Neural progenitor cell (in vitro differentiated cells): ENCODE measurements around the gene DGCR6L. TPM values are rescaled to one million over a fixed set of nuclear protein-coding genes. Genes with fewer than 3 reads are reported as not detected.
"Not testable (repeated sequence)": the region's sequence is repeated elsewhere in the genome, so short reads cannot be mapped to it uniquely, and the experiment has no call there.

Experiments used
- DNase-seq: peaks from one replicate; pipeline ENCODE4 v3.0.0-alpha.2; 2016; ENCODE audit warnings: low spot score
- H2AFZ ChIP-seq: fragments of 200-600 bp; sonication (generic); replicated peaks from 2 replicates; pipeline ENCODE4 v1.6.1; 2016; ENCODE audit warnings: antibody characterized with exemption
- H3F3A ChIP-seq: fragments of 200-600 bp; sonication (generic); 2 replicates; pipeline ENCODE4 v1.6.1; 2016; ENCODE audit warnings: antibody characterized with exemption, low read depth
- H3K27ac ChIP-seq: fragments of 200-600 bp; sonication (generic); 2 replicates; pipeline ENCODE4 v1.5.1; 2016; ENCODE audit warnings: mild to moderate bottlenecking
- H3K27me3 ChIP-seq: fragments of 200-600 bp; sonication (generic); 2 replicates; pipeline ENCODE4 v1.6.1; 2016; ENCODE audit warnings: mild to moderate bottlenecking, moderate library complexity
- H3K36me3 ChIP-seq: fragments of 200-600 bp; sonication (generic); 2 replicates; pipeline ENCODE4 v1.5.1; 2016
- H3K4me1 ChIP-seq: fragments of 200-600 bp; sonication (generic); 2 replicates; pipeline ENCODE4 v1.6.1; 2016; ENCODE audit warnings: mixed run types
- H3K4me2 ChIP-seq: fragments of 200-600 bp; sonication (generic); 2 replicates; pipeline ENCODE4 v1.6.1; 2016
- H3K4me3 ChIP-seq: fragments of 200-600 bp; sonication (generic); 2 replicates; pipeline ENCODE4 v1.5.1; 2016
- H3K79me2 ChIP-seq: fragments of 200-600 bp; sonication (generic); 2 replicates; pipeline ENCODE4 v1.6.1; 2016; ENCODE audit warnings: low read depth
- H3K9ac ChIP-seq: fragments of 200-600 bp; sonication (generic); 2 replicates; pipeline ENCODE4 v1.6.1; 2016
- H3K9me3 ChIP-seq: fragments of 200-600 bp; sonication (generic); 2 replicates; pipeline ENCODE4 v1.5.1; 2016; ENCODE audit warnings: low read depth
- H4K20me1 ChIP-seq: fragments of 200-600 bp; sonication (generic); 2 replicates; pipeline ENCODE4 v1.6.1; 2016; ENCODE audit warnings: low read depth
- H3K27ac Mint-ChIP-seq: 3 replicates; pipeline ENCODE4 v1.8.0; 2021; ENCODE audit warnings: mixed read lengths
- H3K27me3 Mint-ChIP-seq: 2 replicates; pipeline ENCODE4 v1.8.0; 2022; ENCODE audit warnings: low read depth, mild to moderate bottlenecking, inconsistent platforms, moderate library complexity, mixed read lengths; ENCODE audit not compliant: insufficient read depth
- H3K36me3 Mint-ChIP-seq: 3 replicates; pipeline ENCODE4 v1.8.0; 2021; ENCODE audit warnings: mixed read lengths
- H3K4me1 Mint-ChIP-seq: 3 replicates; pipeline ENCODE4 v1.8.0; 2021; ENCODE audit warnings: mixed read lengths
- H3K4me3 Mint-ChIP-seq: 3 replicates; pipeline ENCODE4 v1.8.0; 2021; ENCODE audit warnings: mild to moderate bottlenecking, moderate library complexity, mixed read lengths
- H3K9me3 Mint-ChIP-seq: 3 replicates; pipeline ENCODE4 v1.8.0; 2020; ENCODE audit warnings: mixed read lengths
- EZH2 ChIP-seq: fragments of 200-600 bp; sonication (generic); IDR thresholded peaks from 2 replicates; pipeline ENCODE4 v1.6.1; 2017; ENCODE audit warnings: antibody characterized with exemption, mild to moderate bottlenecking, moderate library complexity
- EZH2phosphoT487 ChIP-seq: fragments of 200-600 bp; sonication (generic); IDR thresholded peaks from 2 replicates; pipeline ENCODE4 v1.6.1; 2017; ENCODE audit warnings: antibody characterized with exemption
- total RNA-seq: library from RNA; depleted of rRNA; stranded (reverse); fragments of >200 nt; gene quantifications from 2 replicates; pipeline ENCODE4 v1.2.3, GENCODE V29; 2015; ENCODE audit warnings: low replicate concordance
- TF ChIP-seq, protein P1 (sequence below): fragments of 200-600 bp; sonication (generic); IDR thresholded peaks from 2 replicates; pipeline ENCODE4 v1.5.1; 2017; ENCODE audit warnings: antibody characterized with exemption, mild to moderate bottlenecking

DGCR6L gene
- total RNA-seq, 1 donor from 2014 or later = 22.3 TPM

DNA sequence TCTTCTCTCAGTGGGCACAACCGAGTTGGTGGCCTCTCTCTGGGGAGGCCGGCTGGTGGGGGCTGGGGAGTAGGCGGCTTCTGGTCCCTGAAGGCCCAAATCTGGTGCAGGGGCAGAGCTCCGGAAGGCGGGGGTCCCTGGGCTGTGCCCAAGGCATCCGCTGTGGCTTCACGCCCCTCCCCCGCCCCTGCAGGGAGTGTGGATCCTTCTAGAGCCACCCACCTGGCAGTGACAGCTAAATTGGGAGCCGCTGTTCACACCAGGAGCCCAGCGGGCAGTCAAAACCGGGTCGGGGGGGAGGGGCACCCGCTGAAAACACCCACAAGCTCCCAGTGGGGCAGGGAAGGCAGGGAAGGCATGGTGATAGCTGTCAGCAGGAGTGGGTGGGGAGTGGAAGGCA lies 47.2 kb downstream of the DGCR6L start:
- Histone ChIP-seq H3K4me3 (no peak overlapping the region), H3F3A (peaks cover 12% of the 10 kb centered on the region), H3K27ac (no peak overlapping the region), H3K4me1 (peaks cover 10% of the 10 kb centered on the region), H3K4me2 (no peak overlapping the region), H4K20me1 (no peaks in the 10 kb centered on the region), H3K9ac (no peak overlapping the region), H3K9me3 (no peaks in the 10 kb centered on the region), H3K79me2 (peaks cover 1% of the 10 kb centered on the region), H2AFZ (no peak overlapping the region), H3K36me3 (no peaks in the 10 kb centered on the region), H3K27me3 (peaks cover 3% of the 10 kb centered on the region)
- Mint-ChIP-seq H3K4me3 (no peak overlapping the region), H3K27me3 (peaks cover 9% of the 10 kb centered on the region), H3K36me3 (no peaks in the 10 kb centered on the region), H3K9me3 (no peaks in the 10 kb centered on the region), H3K27ac (no peak overlapping the region), H3K4me1 (peaks cover 28% of the 10 kb centered on the region)
- no peak for DNase-seq
- TF ChIP-seq EZH2 = no peak
- TF ChIP-seq, protein P1, sequence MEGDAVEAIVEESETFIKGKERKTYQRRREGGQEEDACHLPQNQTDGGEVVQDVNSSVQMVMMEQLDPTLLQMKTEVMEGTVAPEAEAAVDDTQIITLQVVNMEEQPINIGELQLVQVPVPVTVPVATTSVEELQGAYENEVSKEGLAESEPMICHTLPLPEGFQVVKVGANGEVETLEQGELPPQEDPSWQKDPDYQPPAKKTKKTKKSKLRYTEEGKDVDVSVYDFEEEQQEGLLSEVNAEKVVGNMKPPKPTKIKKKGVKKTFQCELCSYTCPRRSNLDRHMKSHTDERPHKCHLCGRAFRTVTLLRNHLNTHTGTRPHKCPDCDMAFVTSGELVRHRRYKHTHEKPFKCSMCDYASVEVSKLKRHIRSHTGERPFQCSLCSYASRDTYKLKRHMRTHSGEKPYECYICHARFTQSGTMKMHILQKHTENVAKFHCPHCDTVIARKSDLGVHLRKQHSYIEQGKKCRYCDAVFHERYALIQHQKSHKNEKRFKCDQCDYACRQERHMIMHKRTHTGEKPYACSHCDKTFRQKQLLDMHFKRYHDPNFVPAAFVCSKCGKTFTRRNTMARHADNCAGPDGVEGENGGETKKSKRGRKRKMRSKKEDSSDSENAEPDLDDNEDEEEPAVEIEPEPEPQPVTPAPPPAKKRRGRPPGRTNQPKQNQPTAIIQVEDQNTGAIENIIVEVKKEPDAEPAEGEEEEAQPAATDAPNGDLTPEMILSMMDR = no peak
- no peak for TF ChIP-seq EZH2phosphoT487

DNA sequence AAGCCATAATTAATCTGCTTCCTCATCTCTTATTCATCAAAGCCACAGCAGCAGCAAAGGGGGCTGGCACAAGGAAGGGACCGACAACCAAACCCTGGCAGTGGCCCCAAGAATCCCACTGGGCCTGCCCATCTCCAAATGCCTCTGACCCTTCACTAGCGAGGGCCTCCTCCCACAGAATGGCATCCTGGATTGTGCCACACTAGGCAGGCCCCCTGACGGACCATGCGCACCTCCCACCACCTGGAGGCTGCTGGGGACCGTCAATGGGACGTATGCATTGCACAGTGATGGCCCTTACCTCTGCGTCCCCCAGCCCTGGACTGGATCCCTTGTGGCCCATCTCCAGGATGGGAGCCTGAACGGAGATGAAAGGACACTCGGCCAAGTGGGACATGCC lies 47.7 kb downstream of the DGCR6L start:
- no peaks in the 10 kb centered on the region for H3K9me3 Mint-ChIP-seq
- peaks cover 28% of the 10 kb centered on the region for H3K4me1 Mint-ChIP-seq
- Histone ChIP-seq H3F3A (peaks cover 17% of the 10 kb centered on the region), H2AFZ (no peak overlapping the region), H3K27ac (no peak overlapping the region), H3K27me3 (peaks cover 3% of the 10 kb centered on the region), H3K9ac (no peak overlapping the region), H3K79me2 (peaks cover 7% of the 10 kb centered on the region), H3K9me3 (no peaks in the 10 kb centered on the region), H3K4me3 (no peak overlapping the region), H4K20me1 (peaks cover 4% of the 10 kb centered on the region), H3K4me2 (no peak overlapping the region), H3K4me1 (peaks cover 10% of the 10 kb centered on the region), H3K36me3 (no peaks in the 10 kb centered on the region)
- H3K36me3 Mint-ChIP-seq = no peaks in the 10 kb centered on the region
- peaks cover 9% of the 10 kb centered on the region for H3K27me3 Mint-ChIP-seq
- no peak for DNase-seq
- peak overlapping the region; percentile 66 for H3K27ac Mint-ChIP-seq
- TF ChIP-seq EZH2 = no peak
- TF ChIP-seq EZH2phosphoT487 = no peak
- TF ChIP-seq, protein P1 = no peak
- H3K4me3 Mint-ChIP-seq = peak overlapping the region; percentile 50

GRCh38 chr22:20271114-20271994 lies 48.5 kb downstream of the DGCR6L start:
- no peaks in the 10 kb centered on the region for H3K9me3 Mint-ChIP-seq
- peaks cover 11% of the 10 kb centered on the region for H4K20me1 ChIP-seq
- peaks cover 10% of the 10 kb centered on the region for H3K79me2 ChIP-seq
- no peak for DNase-seq
- H3K4me3 ChIP-seq = no peak overlapping the region
- peaks cover 17% of the 10 kb centered on the region for H3F3A ChIP-seq
- H3K4me3 Mint-ChIP-seq = peak overlapping the region; percentile 13
- no peak overlapping the region for H3K9ac ChIP-seq
- H3K27me3 Mint-ChIP-seq = peaks cover 11% of the 10 kb centered on the region
- no peak overlapping the region for H2AFZ ChIP-seq
- H3K36me3 Mint-ChIP-seq = no peaks in the 10 kb centered on the region
- no peaks in the 10 kb centered on the region for H3K9me3 ChIP-seq
- no peaks in the 10 kb centered on the region for H3K36me3 ChIP-seq
- H3K4me1 Mint-ChIP-seq = peaks cover 31% of the 10 kb centered on the region
- TF ChIP-seq EZH2phosphoT487 (no peak), EZH2 (no peak)
- TF ChIP-seq, protein P1 = no peak
- H3K27ac ChIP-seq = no peak overlapping the region
- peaks cover 3% of the 10 kb centered on the region for H3K27me3 ChIP-seq
- H3K27ac Mint-ChIP-seq = peak overlapping the region; percentile 63
- H3K4me1 ChIP-seq = peaks cover 10% of the 10 kb centered on the region
- no peak overlapping the region for H3K4me2 ChIP-seq

DNA sequence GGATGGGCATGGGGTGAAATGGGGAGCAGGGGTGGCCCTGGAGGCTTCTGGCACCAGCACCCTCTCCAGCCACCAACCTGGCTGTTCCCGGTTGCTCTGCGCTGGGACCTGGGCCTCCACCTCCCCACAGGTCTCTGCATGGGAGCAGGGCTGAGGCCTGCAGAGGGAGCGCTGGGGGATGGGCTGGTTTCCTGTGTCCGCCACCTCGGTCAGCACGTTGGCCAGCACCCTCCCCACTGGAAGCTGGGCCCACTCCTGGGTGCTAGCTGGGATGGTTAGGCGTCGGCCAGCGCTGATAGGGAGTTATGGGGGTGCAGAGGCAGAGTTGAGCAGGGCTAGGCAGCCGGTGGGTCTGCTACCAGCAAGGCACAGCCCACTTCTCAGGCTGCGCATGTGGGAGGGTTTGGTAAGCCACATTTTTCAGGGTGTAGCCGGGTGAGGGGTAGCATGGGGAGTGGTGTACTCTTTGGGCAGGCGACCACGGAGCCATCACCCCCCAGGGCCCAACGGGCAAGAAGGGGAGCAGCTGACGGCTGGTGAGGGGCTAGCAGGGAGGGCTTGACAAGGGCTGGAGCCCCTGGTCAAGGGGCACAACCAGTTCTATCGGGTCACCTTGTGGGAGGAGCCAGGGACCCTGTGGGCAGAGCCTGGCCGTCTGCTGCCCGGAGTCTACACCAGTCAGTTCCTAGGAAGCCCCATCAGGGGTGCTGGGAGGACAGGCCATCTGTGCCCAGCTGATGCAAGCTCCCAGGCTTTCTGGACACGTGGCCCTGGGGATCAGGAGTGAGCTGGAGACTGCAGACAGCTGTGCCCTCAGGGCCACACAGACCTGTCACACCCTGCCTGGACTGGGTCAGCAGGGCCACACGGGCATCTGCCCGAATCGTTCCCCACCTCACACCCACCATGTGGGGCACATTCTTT lies 49.4 kb downstream of the DGCR6L start:
- H3K4me1 ChIP-seq, H3K4me3 ChIP-seq, H3K4me2 ChIP-seq, H3K9ac ChIP-seq, H3K36me3 Mint-ChIP-seq, H3K9me3 Mint-ChIP-seq, H3K27me3 ChIP-seq, H3K9me3 ChIP-seq, H3K27ac Mint-ChIP-seq, H3K36me3 ChIP-seq, H2AFZ ChIP-seq, H3K27ac ChIP-seq: not testable (repeated sequence)
- H3K4me3 Mint-ChIP-seq = peak overlapping the region; percentile 67
- Histone ChIP-seq H3F3A (peaks cover 17% of the 10 kb centered on the region), H4K20me1 (peaks cover 17% of the 10 kb centered on the region), H3K79me2 (peaks cover 10% of the 10 kb centered on the region)
- peak; percentile 49 for DNase-seq
- peaks cover 28% of the 10 kb centered on the region for H3K4me1 Mint-ChIP-seq
- H3K27me3 Mint-ChIP-seq = peaks cover 11% of the 10 kb centered on the region

DNA sequence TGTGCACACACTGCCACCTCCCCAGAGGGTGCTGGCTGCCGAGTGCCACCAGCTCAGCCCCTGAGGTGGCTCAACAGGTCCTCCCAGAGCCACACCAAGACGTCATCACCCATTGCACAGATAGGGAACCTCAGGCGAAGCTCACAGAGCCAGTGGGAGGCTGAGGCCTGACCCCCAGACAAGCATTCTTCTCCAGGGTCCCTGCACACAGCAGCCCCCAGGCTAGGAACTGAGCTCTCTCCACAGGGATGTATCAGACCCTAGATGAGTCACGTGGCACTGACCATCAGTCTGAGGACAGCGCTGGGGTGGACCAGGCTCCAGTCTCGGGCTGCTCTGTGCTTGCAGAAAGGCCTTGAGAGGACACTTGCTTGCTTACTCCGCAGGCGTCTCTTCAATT lies 50.2 kb downstream of the DGCR6L start:
- not testable (repeated sequence) for H2AFZ ChIP-seq, H3K4me1 ChIP-seq, H3K9me3 Mint-ChIP-seq, H3K27ac ChIP-seq, H3K9ac ChIP-seq, H3K27me3 ChIP-seq, H3K9me3 ChIP-seq, H3K27ac Mint-ChIP-seq, H3K4me2 ChIP-seq, DNase-seq, H3K36me3 Mint-ChIP-seq, H3K4me3 ChIP-seq, H3K36me3 ChIP-seq
- Mint-ChIP-seq H3K27me3 (peaks cover 11% of the 10 kb centered on the region), H3K4me3 (peak overlapping the region; percentile 46), H3K4me1 (peaks cover 21% of the 10 kb centered on the region)
- H4K20me1 ChIP-seq = peaks cover 25% of the 10 kb centered on the region
- peaks cover 10% of the 10 kb centered on the region for H3K79me2 ChIP-seq
- H3F3A ChIP-seq = peaks cover 17% of the 10 kb centered on the region
